ENCODE results near the gene EPB41L3.

DNA sequence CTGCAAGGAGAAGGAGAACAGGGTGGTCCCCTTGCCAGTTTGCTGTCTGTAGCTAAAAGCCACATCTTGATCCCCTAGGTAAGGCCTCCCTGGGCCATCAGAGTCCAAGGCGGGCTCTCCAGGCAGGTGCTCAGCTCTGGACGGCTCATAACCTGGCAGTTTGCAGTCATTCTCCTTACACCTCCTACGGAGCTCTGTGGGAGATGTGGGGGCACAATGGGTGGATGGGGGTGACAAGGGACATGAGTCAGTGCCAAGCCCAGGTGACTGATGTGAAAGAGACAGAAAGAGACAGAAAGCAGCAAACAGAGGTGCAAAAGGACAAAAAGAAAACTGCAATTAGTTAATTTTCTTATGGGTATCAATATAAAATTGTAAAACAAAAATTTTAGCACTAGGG is 127.7 kb downstream of the EPB41L3 start:
- TF ChIP-seq CTCF (IDR thresholded peaks at IDR 0.05 in 8 of 11, conservative IDR thresholded peaks at IDR 0.05 in 3 of 11) (no peak), POLR2AphosphoS5 (IDR thresholded peaks at IDR 0.05) (no peak), POLR2A (IDR thresholded peaks at IDR 0.05) (no peak)

All from spleen (tissue), 7 donors.